SW 1271 (cell line): ENCODE data around the gene SLC7A5.
"Not testable (repeated sequence)": the region's sequence is repeated elsewhere in the genome, so short reads cannot be mapped to it uniquely, and the experiment has no call there.

Source experiments
- DNase-seq, 2 experiments: peaks; one replicate each; lab custom pipeline; 2025; lab: John Stamatoyannopoulos, UW

SLC7A5 gene

DNA sequence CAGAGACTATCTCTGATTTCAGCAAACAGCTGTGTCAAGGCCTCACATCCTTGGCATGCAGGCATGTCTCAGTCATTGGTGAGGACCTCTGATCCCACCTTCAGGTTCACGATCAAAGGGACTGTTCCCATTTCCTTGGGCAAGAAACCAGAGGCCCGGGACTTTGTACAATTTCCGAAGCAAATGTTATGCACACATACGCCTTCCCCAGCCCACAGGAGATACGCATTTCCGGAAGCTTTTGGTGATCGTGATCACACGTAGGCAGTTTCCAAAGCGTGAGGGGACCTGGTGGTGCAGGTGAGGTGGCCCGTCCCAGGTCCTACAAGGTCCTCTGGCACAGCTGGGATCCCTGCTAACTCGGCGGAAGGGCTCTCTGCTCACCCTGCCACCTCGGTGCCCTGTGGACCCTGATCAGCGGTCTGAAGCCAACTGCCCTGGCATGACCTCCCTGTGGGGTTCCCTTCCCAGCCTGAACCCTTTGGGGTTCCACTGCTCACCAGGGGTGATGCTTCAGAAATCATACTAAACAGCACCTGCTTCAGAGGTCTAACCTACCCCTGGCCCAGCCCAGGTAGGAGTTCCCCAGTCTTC is 74.7 kb downstream of the SLC7A5 start:
- no peak for DNase-seq

DNA sequence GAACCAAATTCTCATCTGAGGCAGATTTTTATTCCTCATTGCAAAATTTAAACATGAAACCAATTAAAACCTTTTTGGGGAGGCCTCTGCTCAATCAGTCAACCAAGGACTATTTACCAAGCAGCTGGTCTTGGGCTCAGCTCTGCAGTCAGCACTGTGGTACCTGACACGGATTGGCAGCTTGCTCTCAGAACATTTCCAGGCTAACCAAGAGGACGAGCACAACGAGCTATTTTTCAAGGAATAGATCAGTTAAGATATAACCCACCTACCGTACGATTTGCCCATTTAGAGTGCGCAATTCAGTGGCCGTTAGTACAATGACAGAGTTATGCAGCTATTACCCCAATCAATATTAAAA is 77.1 kb downstream of the SLC7A5 start:
- no peak for DNase-seq

- DNase-seq, result no peak
Observed at GRCh38 chr16:87791295-87792204, 77.8 kb downstream of the SLC7A5 start.

DNA sequence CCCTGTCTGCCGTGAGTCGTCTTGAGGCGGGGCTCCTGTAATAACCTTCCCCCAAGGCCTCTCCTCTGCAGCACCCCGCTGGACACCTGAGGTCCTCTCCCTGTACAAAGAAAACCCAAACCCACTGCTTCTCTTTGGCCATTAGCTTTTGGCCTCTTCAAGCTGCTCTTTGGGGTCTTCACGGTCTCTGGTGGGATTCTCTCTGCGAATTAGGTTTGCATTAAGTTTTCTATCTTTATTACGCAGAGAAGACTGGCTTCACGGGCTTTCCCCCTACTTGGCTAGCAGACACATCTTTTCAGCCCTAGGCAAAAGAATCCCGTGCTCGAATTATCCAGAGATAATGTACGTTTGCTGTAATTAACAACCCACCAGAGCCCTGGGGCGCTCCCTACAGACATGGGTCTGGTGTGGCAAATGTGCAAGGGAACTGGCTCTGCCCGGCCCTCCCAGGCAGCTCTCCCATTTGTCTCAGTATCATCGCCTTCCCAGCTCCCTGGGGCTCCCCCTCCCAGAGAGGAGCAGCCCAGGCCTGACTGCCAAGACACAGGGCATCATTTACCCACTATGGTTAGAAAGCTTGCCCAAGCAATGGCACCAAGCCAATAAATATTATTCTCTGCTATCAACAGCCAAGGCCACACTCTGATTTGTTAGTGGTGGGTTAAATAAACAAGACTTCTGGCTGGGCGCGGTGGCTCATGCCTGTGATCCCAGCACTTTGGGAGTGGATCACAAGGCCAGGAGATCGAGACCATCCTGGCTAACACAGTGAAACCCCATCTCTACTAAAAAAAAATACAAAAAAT is 78.8 kb downstream of the SLC7A5 start:
- DNase-seq, result no peak

GRCh38 chr16:87789437-87790291 is 79.6 kb downstream of the SLC7A5 start:
- no peak for DNase-seq

GRCh38 chr16:87788730-87789436 is 80.4 kb downstream of the SLC7A5 start:
- DNase-seq, result not testable (repeated sequence)

DNA sequence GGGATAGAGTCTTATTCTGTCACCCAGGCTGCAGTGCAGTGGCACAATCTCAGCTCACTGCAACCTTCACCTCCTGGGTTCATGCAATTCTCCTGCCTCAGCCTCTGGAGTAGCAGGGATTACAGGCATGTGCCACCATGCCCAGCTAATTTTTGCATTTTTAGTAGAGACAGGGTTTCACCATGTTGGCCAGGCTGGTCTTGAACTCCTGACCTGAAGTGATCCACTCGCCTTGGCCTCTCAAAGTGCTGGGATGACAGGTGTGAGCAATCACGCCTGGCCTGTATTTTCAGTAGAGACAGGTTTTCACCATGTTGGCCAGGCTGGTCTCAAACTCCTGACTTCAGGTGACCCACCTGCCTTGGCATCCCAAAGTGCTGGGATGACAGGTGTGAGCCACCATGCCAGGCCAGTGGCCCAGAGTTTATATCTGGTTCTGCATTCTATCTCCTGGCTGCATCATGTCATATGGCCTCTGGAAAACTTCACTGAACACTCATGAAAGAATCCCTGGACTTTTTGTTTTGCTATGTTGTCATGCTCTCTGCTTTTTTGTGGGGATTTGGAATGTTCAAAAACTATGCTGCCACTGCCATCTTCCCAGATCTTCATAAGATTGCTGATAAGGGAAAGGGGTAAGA is 81.7 kb downstream of the SLC7A5 start:
- DNase-seq, result not testable (repeated sequence)

GRCh38 chr16:87784812-87785211 is 84.5 kb downstream of the SLC7A5 start:
- no peak for DNase-seq

GRCh38 chr16:87782033-87782432 is 87.3 kb downstream of the SLC7A5 start:
- DNase-seq, result no peak

- no peak for DNase-seq
Observed at GRCh38 chr16:87780385-87780989, 88.8 kb downstream of the SLC7A5 start.
